Heart right ventricle (tissue), 16 donors: Measurements from ENCODE around the gene KCNMB1. TPM values are rescaled to one million over a fixed set of nuclear protein-coding genes. Genes with fewer than 3 reads are reported as not detected.

Experiments used
- ATAC-seq, 8 donors: fragments of 200-7000 bp; cut with Tn5 transposase; one replicate each; pipeline ENCODE4 v1.9.1; 2020; ENCODE audit warnings: mild to moderate bottlenecking in 8 of 8, moderate library complexity in 8 of 8, moderate number of reproducible peaks in 1 of 8
- DNase-seq, 2 donors: peaks; one replicate each; pipeline ENCODE4 v3.0.0-alpha.2; 2020
- H3K27ac ChIP-seq, 10 donors: fragments of 200-600 bp; sonication (generic) in 2 of 10; one replicate each; pipeline versions ENCODE4 v1.5.0 to v1.8.0; 2020 to 2022; ENCODE audit warnings: mild to moderate bottlenecking in 3 of 10
- H3K27me3 ChIP-seq, 7 donors: fragments of 200-600 bp; one replicate each; pipeline ENCODE4 v1.8.0; 2021 to 2022; ENCODE audit warnings: mild to moderate bottlenecking in 2 of 7
- H3K36me3 ChIP-seq, 9 donors: fragments of 200-600 bp; sonication (generic) in 1 of 9; one replicate each; pipeline versions ENCODE4 v1.5.0 to v1.8.0; 2020 to 2022; ENCODE audit warnings: mild to moderate bottlenecking in 2 of 9
- H3K4me1 ChIP-seq, 9 donors: fragments of 200-600 bp; sonication (generic) in 1 of 9; one replicate each; pipeline versions ENCODE4 v1.5.0 to v1.8.0; 2020 to 2022; ENCODE audit warnings: mild to moderate bottlenecking in 4 of 9
- H3K4me3 ChIP-seq, 10 donors: fragments of 200-600 bp; sonication (generic) in 2 of 10; one replicate each; pipeline versions ENCODE4 v1.5.0 to v1.8.0; 2020 to 2022; ENCODE audit warnings: mild to moderate bottlenecking in 7 of 10, moderate library complexity in 2 of 10
- H3K9me3 ChIP-seq, 11 donors: fragments of 200-600 bp in 10 of 11; sonication (generic) in 2 of 11; one replicate each; pipeline versions ENCODE4 v1.5.0 to v1.8.0; 2013 to 2022; ENCODE audit warnings: mild to moderate bottlenecking in 2 of 11, control low read depth in 1 of 11, moderate library complexity in 1 of 11
- CTCF ChIP-seq, 9 donors: fragments of 200-600 bp; sonication (generic) in 2 of 9; IDR thresholded peaks; one replicate each; pipeline versions ENCODE4 v1.5.0 to v1.8.0; 2021 to 2022; ENCODE audit warnings: antibody characterized with exemption in 9 of 9, mild to moderate bottlenecking in 5 of 9, moderate library complexity in 1 of 9
- WGBS, 2 donors: extraction: QIAGEN DNeasy Blood & Tissue Kit; methylation state at CpG; one replicate each; pipeline ENCODE4 v1.1.7; 2013; ENCODE audit warnings: inconsistent platforms in 1 of 2; 5-methylcytosine and 5-hydroxymethylcytosine counted together
- intact Hi-C, 10 donors: fragments of 100-400 bp; cut with DNase I; formaldehyde crosslinking; loops; one replicate each; pipeline versions ENCODE4 v1.11.1 to v1.14.2; 2022
- polyA plus RNA-seq, 2 donors: library from polyadenylated mRNA; stranded (reverse); fragments of 200-250 nt; gene quantifications; one replicate each; pipeline ENCODE4 v1.2.3, GENCODE V29; 2013
- total RNA-seq, 10 donors: library from RNA; stranded (reverse); fragmentation: NEBNext Ultra II Directional in 3 of 10; extraction: Animal tissue kit (Norgen Biotek cat#: 25700) in 3 of 10; gene quantifications; one replicate each; pipeline versions ENCODE4 v1.2.1 to v1.2.4, GENCODE V29; 2021 to 2023
- donor health status: Arrhythmogenic right ventricular cardiomyopathy.
- donor health status: ischemic (EF 13 %, LVEDD 7.1; RV severe dilation, severe dysfunction).
- donor health status: healthy with polysubstance abuse.
- donor health status: DM: no; HTN: yes; CAD: no.
- donor health status: DM: no; HTN: no; CAD: no.
- donor health status: ischemic (EF 25% LVEDD 6.9; RV normal size, moderate dysfunction).
- donor health status: ischemic (EF 25% LVEDD 5.7; RV mildly dilated, moderate dysfunction).
- donor health status: healthy.
- donor health status: DM: yes; HTN: yes; CAD: no.
- donor health status: Ischemic cardiomyopathy.
- donor health status: ischemic (EF 35%, LVEDD 5.7; RV mildly dilated, moderate dysfunction).
- donor health status: nonischemic (EF 11% LVEDD 7.7; RV severe dilation, severe dysfunction).
- donor health status: DM: yes; HTN: yes; CAD: no.
- donor health status: PGD.
- donor health status: ischemic (EF 29% LVEDD 5.4; RV normal size, mild dysfunction).
- donor health status: nonischemic (EF 23%, LVEDD 6.1; RV moderate dilation, normal function).

The KCNMB1 gene
- total and polyA plus RNA-seq, 12 donors: 0.90 to 2.8 (median 1.2) TPM

GRCh38 chr5:170357955-170358444, 31.2 kb downstream of the KCNMB1 start:
- DNase-seq (peak; percentile 50 to 62), ATAC-seq (peak in 7 of 8 donors; percentile 37 to 61 (median 43))
- Histone ChIP-seq H3K4me1 (peaks cover 15 to 95% (median 71%) of the 10 kb centered on the region in 9 donors), H3K4me3 (no peak overlapping the region), H3K36me3 (no peaks in the 10 kb centered on the region), H3K9me3 (no peaks in the 10 kb centered on the region), H3K27me3 (peaks cover 0 to 8% (median 0%) of the 10 kb centered on the region in 7 donors), H3K27ac (peak overlapping the region in 5 of 10 donors; percentile 17 to 84 (median 43))
- intact Hi-C loops: loop anchor here in 1 of 10 donors (5.0 kb wide), 1 partner anchor 59 kb away; no protein-coding TSS in a partner anchor
- TF ChIP-seq CTCF (IDR thresholded peaks at IDR 0.05): no peak
- 70 to 88% methylated on average over 8 of the region's 8 CpGs for WGBS, 2 donors

- no peaks in the 10 kb centered on the region for H3K36me3 ChIP-seq
- no peak overlapping the region for H3K27ac ChIP-seq
- peaks cover 5 to 77% (median 54%) of the 10 kb centered on the region in 9 donors for H3K4me1 ChIP-seq
- WGBS, 2 donors: 48 to 60% methylated on average over 8 of the region's 8 CpGs
- intact Hi-C loops: loop anchor here in 1 of 10 donors (5.0 kb wide), 1 partner anchor 62 kb away; no protein-coding TSS in a partner anchor
- DNase-seq (peak; percentile 33 to 55), ATAC-seq (peak in 7 of 8 donors; percentile 32 to 59 (median 49))
- peaks cover 0 to 26% (median 7%) of the 10 kb centered on the region in 7 donors for H3K27me3 ChIP-seq
- peaks cover 0 to 6% (median 0%) of the 10 kb centered on the region in 11 donors for H3K9me3 ChIP-seq
- TF ChIP-seq CTCF (IDR thresholded peaks at IDR 0.05): no peak
- no peak overlapping the region for H3K4me3 ChIP-seq
Measured at GRCh38 chr5:170355601-170356098, 33.5 kb downstream of the KCNMB1 start.

GRCh38 chr5:170353961-170354360, 35.2 kb downstream of the KCNMB1 start:
- H3K4me3 ChIP-seq: peak overlapping the region in 5 of 10 donors; percentile 31 to 39 (median 32)
- H3K9me3 ChIP-seq: peaks cover 0 to 6% (median 0%) of the 10 kb centered on the region in 11 donors
- DNase-seq (peak in 1 of 2 donors; percentile 35), ATAC-seq (no peak)
- 71 to 76% methylated on average over 9 of the region's 9 CpGs for WGBS, 2 donors
- peaks cover 5 to 64% (median 45%) of the 10 kb centered on the region in 9 donors for H3K4me1 ChIP-seq
- peak overlapping the region in 1 of 10 donors; percentile 25 for H3K27ac ChIP-seq
- H3K36me3 ChIP-seq: no peaks in the 10 kb centered on the region
- no peak for TF ChIP-seq CTCF (IDR thresholded peaks at IDR 0.05)
- intact Hi-C loops: loop anchor here in 1 of 10 donors (5.0 kb wide), 1 partner anchor 127 kb away; no protein-coding TSS in a partner anchor
- H3K27me3 ChIP-seq: peaks cover 0 to 43% (median 14%) of the 10 kb centered on the region in 7 donors

- peak in 7 of 8 donors; percentile 32 to 54 (median 44) for ATAC-seq
- intact Hi-C loops: loop anchor here in 1 of 10 donors (5.0 kb wide), 1 partner anchor 126 kb away; no protein-coding TSS in a partner anchor
- H3K27me3 ChIP-seq: peaks cover 0 to 50% (median 14%) of the 10 kb centered on the region in 7 donors
- peaks cover 0 to 6% (median 0%) of the 10 kb centered on the region in 11 donors for H3K9me3 ChIP-seq
- peak overlapping the region in 8 of 10 donors; percentile 2 to 39 (median 31) for H3K4me3 ChIP-seq
- H3K4me1 ChIP-seq: peaks cover 5 to 64% (median 38%) of the 10 kb centered on the region in 9 donors
- TF ChIP-seq CTCF (IDR thresholded peaks at IDR 0.05): no peak
- H3K27ac ChIP-seq: peak overlapping the region in 5 of 10 donors; percentile 1 to 38 (median 25)
- DNase-seq: no peak
- H3K36me3 ChIP-seq: no peaks in the 10 kb centered on the region
- WGBS, 2 donors: 18 to 21% methylated on average over 18 of the region's 18 CpGs
Measured at GRCh38 chr5:170353011-170353761, 36.0 kb downstream of the KCNMB1 start.
